ENCODE data around the gene FRMD3.

Gene FRMD3

GRCh38 chr9:83274787-83275186, 263.4 kb downstream of the FRMD3 start:
- DNase-seq = no peak
- intact Hi-C loops (cut with DNase I) = no loop called here

- no peak for DNase-seq
- intact Hi-C loops (cut with DNase I) = no loop called here
These were observed 266.5 kb downstream of the FRMD3 start for GRCh38 chr9:83271665-83272071.

- intact Hi-C loops (cut with DNase I) = no loop called here
- DNase-seq = no peak
These were observed 268.1 kb downstream of the FRMD3 start for GRCh38 chr9:83270116-83270515.

- intact Hi-C loops (cut with DNase I) = no loop called here
- no peak for DNase-seq
These were observed 270.5 kb downstream of the FRMD3 start for GRCh38 chr9:83267741-83268140.

GRCh38 chr9:83266666-83267496, 271.3 kb downstream of the FRMD3 start:
- no peak for DNase-seq
- intact Hi-C loops (cut with DNase I) = no loop called here

GRCh38 chr9:83266331-83266665, 271.9 kb downstream of the FRMD3 start:
- DNase-seq = no peak
- intact Hi-C loops (cut with DNase I) = no loop called here

GRCh38 chr9:83264315-83264714, 273.9 kb downstream of the FRMD3 start:
- intact Hi-C loops (cut with DNase I) = no loop called here
- no peak for DNase-seq

- intact Hi-C loops (cut with DNase I) = no loop called here
- no peak for DNase-seq
These were observed 278.6 kb downstream of the FRMD3 start for GRCh38 chr9:83259558-83259957.

- intact Hi-C loops (cut with DNase I) = no loop called here
- DNase-seq = no peak
These were observed 280.0 kb downstream of the FRMD3 start for GRCh38 chr9:83257937-83258891.

- DNase-seq = no peak
- intact Hi-C loops (cut with DNase I) = no loop called here
These were observed 290.5 kb downstream of the FRMD3 start for GRCh38 chr9:83247732-83248131.

GRCh38 chr9:83245979-83246659, 292.1 kb downstream of the FRMD3 start:
- intact Hi-C loops (cut with DNase I) = no loop called here
- DNase-seq = no peak

GRCh38 chr9:83242066-83242465, 296.1 kb downstream of the FRMD3 start:
- no peak for DNase-seq
- intact Hi-C loops (cut with DNase I) = no loop called here

GRCh38 chr9:83240671-83241070, 297.5 kb downstream of the FRMD3 start:
- intact Hi-C loops (cut with DNase I) = no loop called here
- DNase-seq = no peak

- intact Hi-C loops (cut with DNase I) = no loop called here
- DNase-seq = no peak
These were observed 298.5 kb downstream of the FRMD3 start for GRCh38 chr9:83239747-83240146.

- intact Hi-C loops (cut with DNase I) = no loop called here
- no peak for DNase-seq
These were observed 299.1 kb downstream of the FRMD3 start for GRCh38 chr9:83238871-83239640.

GRCh38 chr9:83236029-83236696, 302.0 kb downstream of the FRMD3 start:
- intact Hi-C loops (cut with DNase I) = no loop called here
- DNase-seq = no peak

GRCh38 chr9:83235526-83235925, 302.7 kb downstream of the FRMD3 start:
- intact Hi-C loops (cut with DNase I) = no loop called here

GRCh38 chr9:83234541-83234940, 303.7 kb downstream of the FRMD3 start:
- DNase-seq = no peak
- intact Hi-C loops (cut with DNase I) = no loop called here

More at GRCh38 chr9:83235526-83235925, 302.7 kb downstream of the FRMD3 start:
- no peak for DNase-seq

All from head of caudate nucleus (tissue), 42 donors.